HCT116 (cell line): ENCODE results near the gene BMAL1.

Source experiments
- CBX3 ChIP-seq: IDR thresholded peaks from 2 replicates; pipeline ENCODE4 v1.6.1; 2012; ENCODE audit warnings: low read depth
- EZH2 ChIP-seq: fragments of 200-600 bp; sonication (generic); IDR thresholded peaks from 2 replicates; pipeline ENCODE4 v1.6.1; 2017; ENCODE audit warnings: antibody characterized with exemption, mixed run types
- JUND ChIP-seq: IDR thresholded peaks from 2 replicates; pipeline ENCODE4 v1.6.1; 2012
- POLR2A ChIP-seq: IDR thresholded peaks from 2 replicates; pipeline ENCODE4 v1.7.0; 2011; ENCODE audit warnings: borderline replicate concordance; ENCODE audit not compliant: insufficient read depth, insufficient read length; ENCODE audit errors: extremely low read depth
- POLR2AphosphoS5 ChIP-seq: IDR thresholded peaks from 2 replicates; pipeline ENCODE4 v1.6.1; 2011; ENCODE audit warnings: mild to moderate bottlenecking, low read depth, low read length, moderate library complexity
- SP1 ChIP-seq: IDR thresholded peaks from 2 replicates; pipeline ENCODE4 v1.6.1; 2012; ENCODE audit warnings: low read depth
- YY1 ChIP-seq: IDR thresholded peaks from 2 replicates; pipeline ENCODE4 v1.6.1; 2011; ENCODE audit warnings: low read length, low read depth, moderate library complexity, mild to moderate bottlenecking; ENCODE audit not compliant: insufficient replicate concordance; ENCODE audit errors: extremely low read depth
- TF ChIP-seq, protein P1 (sequence below), 3 experiments: fragments of 200-600 bp in 1 of 3; sonication (generic) in 1 of 3; IDR thresholded peaks in 2 of 3; conservative IDR thresholded peaks in 1 of 3; 2 replicates each; pipeline ENCODE4 v1.5.1; 2012 to 2017; ENCODE audit warnings: low read depth in 2 of 3, low read length in 2 of 3, antibody characterized with exemption in 1 of 3, borderline replicate concordance in 1 of 3, control low read depth in 1 of 3, mild to moderate bottlenecking in 1 of 3, mixed read lengths in 1 of 3, mixed run types in 1 of 3, moderate library complexity in 1 of 3; ENCODE audit not compliant: insufficient read depth in 1 of 3

GRCh38 chr11:13309156-13309555 is 31.6 kb downstream of the BMAL1 start:
- TF ChIP-seq, protein P1, sequence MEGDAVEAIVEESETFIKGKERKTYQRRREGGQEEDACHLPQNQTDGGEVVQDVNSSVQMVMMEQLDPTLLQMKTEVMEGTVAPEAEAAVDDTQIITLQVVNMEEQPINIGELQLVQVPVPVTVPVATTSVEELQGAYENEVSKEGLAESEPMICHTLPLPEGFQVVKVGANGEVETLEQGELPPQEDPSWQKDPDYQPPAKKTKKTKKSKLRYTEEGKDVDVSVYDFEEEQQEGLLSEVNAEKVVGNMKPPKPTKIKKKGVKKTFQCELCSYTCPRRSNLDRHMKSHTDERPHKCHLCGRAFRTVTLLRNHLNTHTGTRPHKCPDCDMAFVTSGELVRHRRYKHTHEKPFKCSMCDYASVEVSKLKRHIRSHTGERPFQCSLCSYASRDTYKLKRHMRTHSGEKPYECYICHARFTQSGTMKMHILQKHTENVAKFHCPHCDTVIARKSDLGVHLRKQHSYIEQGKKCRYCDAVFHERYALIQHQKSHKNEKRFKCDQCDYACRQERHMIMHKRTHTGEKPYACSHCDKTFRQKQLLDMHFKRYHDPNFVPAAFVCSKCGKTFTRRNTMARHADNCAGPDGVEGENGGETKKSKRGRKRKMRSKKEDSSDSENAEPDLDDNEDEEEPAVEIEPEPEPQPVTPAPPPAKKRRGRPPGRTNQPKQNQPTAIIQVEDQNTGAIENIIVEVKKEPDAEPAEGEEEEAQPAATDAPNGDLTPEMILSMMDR (IDR thresholded peaks at IDR 0.05 in 2 of 3, conservative IDR thresholded peaks at IDR 0.05 in 1 of 3; ENCODE audit: borderline replicate concordance in 1 of 3, insufficient read depth in 1 of 3, low read depth in 2 of 3, low read length in 2 of 3): no peak
- TF ChIP-seq POLR2A (no peak), POLR2AphosphoS5 (no peak), EZH2 (no peak), SP1 (no peak), CBX3 (no peak), YY1 (no peak), JUND (no peak)
